ENCODE data around the gene ESRP2. TPM values are rescaled to one million over a fixed set of nuclear protein-coding genes. Genes with fewer than 3 reads are reported as not detected.

Gene ESRP2
- total RNA-seq, 1 donor from 2014 or later = 0.42 TPM

GRCh38 chr16:68230956-68231355 lies 5.0 kb downstream of the ESRP2 start:
- peaks cover 14% of the 10 kb centered on the region for H3K4me1 Mint-ChIP-seq (ENCODE audit: low read depth)
- no peak overlapping the region for H3K4me3 Mint-ChIP-seq (ENCODE audit: unreplicated experiment)
- no peak for DNase-seq (ENCODE audit: low spot score)
- H3K27ac Mint-ChIP-seq (ENCODE audit: unreplicated experiment) = no peak overlapping the region
- no peaks in the 10 kb centered on the region for H3K36me3 Mint-ChIP-seq (ENCODE audit: low read depth)
- no peaks in the 10 kb centered on the region for H3K27me3 Mint-ChIP-seq (ENCODE audit: low read depth)
- TF ChIP-seq CTCF (IDR thresholded peaks at IDR 0.05) = no peak
- no peaks in the 10 kb centered on the region for H3K9me3 Mint-ChIP-seq (ENCODE audit: low read depth)

GRCh38 chr16:68230176-68230571 lies 5.8 kb downstream of the ESRP2 start:
- H3K27ac Mint-ChIP-seq (ENCODE audit: unreplicated experiment) = no peak overlapping the region
- H3K9me3 Mint-ChIP-seq (ENCODE audit: low read depth) = no peaks in the 10 kb centered on the region
- H3K4me1 Mint-ChIP-seq (ENCODE audit: low read depth) = peaks cover 14% of the 10 kb centered on the region
- no peaks in the 10 kb centered on the region for H3K27me3 Mint-ChIP-seq (ENCODE audit: low read depth)
- DNase-seq (ENCODE audit: low spot score) = no peak
- no peaks in the 10 kb centered on the region for H3K36me3 Mint-ChIP-seq (ENCODE audit: low read depth)
- no peak overlapping the region for H3K4me3 Mint-ChIP-seq (ENCODE audit: unreplicated experiment)
- TF ChIP-seq CTCF (IDR thresholded peaks at IDR 0.05) = no peak

- H3K9me3 Mint-ChIP-seq (ENCODE audit: low read depth) = no peaks in the 10 kb centered on the region
- peaks cover 14% of the 10 kb centered on the region for H3K4me1 Mint-ChIP-seq (ENCODE audit: low read depth)
- peak overlapping the region; percentile 86 for H3K27ac Mint-ChIP-seq (ENCODE audit: unreplicated experiment)
- H3K36me3 Mint-ChIP-seq (ENCODE audit: low read depth) = no peaks in the 10 kb centered on the region
- DNase-seq (ENCODE audit: low spot score) = no peak
- no peak overlapping the region for H3K4me3 Mint-ChIP-seq (ENCODE audit: unreplicated experiment)
- H3K27me3 Mint-ChIP-seq (ENCODE audit: low read depth) = no peaks in the 10 kb centered on the region
- peak; percentile 95 for TF ChIP-seq CTCF (IDR thresholded peaks at IDR 0.05)
Observed at GRCh38 chr16:68229431-68230175, 6.3 kb downstream of the ESRP2 start.

GRCh38 chr16:68228652-68229051 lies 7.3 kb downstream of the ESRP2 start:
- H3K36me3 Mint-ChIP-seq (ENCODE audit: low read depth) = no peaks in the 10 kb centered on the region
- H3K9me3 Mint-ChIP-seq (ENCODE audit: low read depth) = no peaks in the 10 kb centered on the region
- TF ChIP-seq CTCF (IDR thresholded peaks at IDR 0.05) = no peak
- H3K27ac Mint-ChIP-seq (ENCODE audit: unreplicated experiment) = no peak overlapping the region
- no peak for DNase-seq (ENCODE audit: low spot score)
- H3K4me3 Mint-ChIP-seq (ENCODE audit: unreplicated experiment) = no peak overlapping the region
- peaks cover 14% of the 10 kb centered on the region for H3K4me1 Mint-ChIP-seq (ENCODE audit: low read depth)
- H3K27me3 Mint-ChIP-seq (ENCODE audit: low read depth) = no peaks in the 10 kb centered on the region

GRCh38 chr16:68227850-68228553 lies 7.9 kb downstream of the ESRP2 start:
- Mint-ChIP-seq H3K27me3 (ENCODE audit: low read depth) (no peaks in the 10 kb centered on the region), H3K9me3 (ENCODE audit: low read depth) (no peaks in the 10 kb centered on the region), H3K27ac (ENCODE audit: unreplicated experiment) (no peak overlapping the region), H3K36me3 (ENCODE audit: low read depth) (no peaks in the 10 kb centered on the region), H3K4me1 (ENCODE audit: low read depth) (peaks cover 14% of the 10 kb centered on the region), H3K4me3 (ENCODE audit: unreplicated experiment) (no peak overlapping the region)
- no peak for DNase-seq (ENCODE audit: low spot score)
- TF ChIP-seq CTCF (IDR thresholded peaks at IDR 0.05) = no peak

Data from chondrocyte (in vitro differentiated cells).